KMS-11 (cell line): Measurements from ENCODE around the gene BRD2.
A peak's percentile ranks its signal among the peaks of the same experiment; 100 is the strongest.

Source experiments
- H2AFZ ChIP-seq: fragments of 200-600 bp; sonication (generic); 2 replicates; pipeline ENCODE4 v1.6.1; 2016; ENCODE audit warnings: antibody characterized with exemption, mixed run types, low read depth
- H3K27ac ChIP-seq: fragments of 200-600 bp; sonication (generic); 2 replicates; pipeline ENCODE4 v1.6.1; 2016; ENCODE audit warnings: mild to moderate bottlenecking, mixed run types
- H3K27me3 ChIP-seq: fragments of 200-600 bp; sonication (generic); 2 replicates; pipeline ENCODE4 v1.6.1; 2017; ENCODE audit warnings: mild to moderate bottlenecking, low read depth, mixed run types, moderate library complexity; ENCODE audit not compliant: insufficient read depth
- H3K36me3 ChIP-seq: fragments of 200-600 bp; sonication (generic); 2 replicates; pipeline ENCODE4 v1.6.1; 2017; ENCODE audit warnings: mild to moderate bottlenecking, mixed run types; ENCODE audit not compliant: insufficient read depth
- H3K4me1 ChIP-seq: fragments of 200-600 bp; sonication (generic); 2 replicates; pipeline ENCODE4 v1.6.1; 2016; ENCODE audit warnings: mild to moderate bottlenecking, low read depth, mixed run types; ENCODE audit not compliant: poor library complexity, severe bottlenecking
- H3K4me2 ChIP-seq: fragments of 200-600 bp; sonication (generic); 2 replicates; pipeline ENCODE4 v1.7.0; 2016; ENCODE audit warnings: mild to moderate bottlenecking, mixed run types
- H3K4me3 ChIP-seq: fragments of 200-600 bp; sonication (generic); IDR thresholded peaks from 2 replicates; pipeline ENCODE4 v1.6.1; 2017; ENCODE audit warnings: low read depth, low read length, mixed read lengths; ENCODE audit not compliant: insufficient read depth
- H3K79me2 ChIP-seq: fragments of 200-600 bp; sonication (generic); 2 replicates; pipeline ENCODE4 v1.6.1; 2016; ENCODE audit warnings: low read depth, mixed run types; ENCODE audit not compliant: insufficient read depth
- H3K9ac ChIP-seq: fragments of 200-600 bp; sonication (generic); 2 replicates; pipeline ENCODE4 v1.6.1; 2016; ENCODE audit warnings: mild to moderate bottlenecking, mixed run types
- H4K20me1 ChIP-seq: fragments of 200-600 bp; sonication (generic); 2 replicates; pipeline ENCODE4 v1.6.1; 2016; ENCODE audit warnings: mild to moderate bottlenecking, mixed run types; ENCODE audit not compliant: insufficient read depth
- CTCF ChIP-seq: fragments of 200-600 bp; sonication (generic); conservative IDR thresholded peaks from 2 replicates; pipeline ENCODE4 v1.6.1; 2017; ENCODE audit warnings: low read depth, mild to moderate bottlenecking, antibody characterized with exemption, low read length, moderate library complexity, mixed read lengths

BRD2 gene

GRCh38 chr6:32968093-32968866 lies at the start of gene BRD2:
BRD2 (plus strand) TSS chr6:32968594; CDS start chr6:32972899, 4,305 bp downstream.
- Histone ChIP-seq H3K4me2 (peak within 1 kb of the TSS; percentile 70), H3K4me1 (peaks cover 20% of the 10 kb centered on the region), H3K79me2 (peaks cover 43% of the 10 kb centered on the region), H3K36me3 (no peaks in the 10 kb centered on the region; the same call in 1 of the 2 replicates), H3K9ac (peak within 1 kb of the TSS; percentile 100), H3K27ac (peak within 1 kb of the TSS; percentile 100), H3K4me3 (no peak within 1 kb of the TSS), H3K27me3 (no peaks in the 10 kb centered on the region), H4K20me1 (peaks cover 7% of the 10 kb centered on the region), H2AFZ (peak within 1 kb of the TSS; percentile 47)
- TF ChIP-seq CTCF: no peak

GRCh38 chr6:32920715-32921114 lies 47.7 kb upstream of the BRD2 start:
- Histone ChIP-seq H3K4me1 (no peaks in the 10 kb centered on the region), H3K79me2 (no peaks in the 10 kb centered on the region), H2AFZ (no peak overlapping the region), H3K27ac (no peak overlapping the region), H3K27me3 (no peaks in the 10 kb centered on the region), H3K4me2 (no peak overlapping the region), H4K20me1 (no peaks in the 10 kb centered on the region), H3K36me3 (no peaks in the 10 kb centered on the region), H3K4me3 (no peak overlapping the region), H3K9ac (no peak overlapping the region)
- no peak for TF ChIP-seq CTCF

GRCh38 chr6:32922083-32922482 lies 46.3 kb upstream of the BRD2 start:
- H4K20me1 ChIP-seq: no peaks in the 10 kb centered on the region
- H3K4me2 ChIP-seq: no peak overlapping the region
- H3K36me3 ChIP-seq: no peaks in the 10 kb centered on the region
- H3K9ac ChIP-seq: no peak overlapping the region
- no peak overlapping the region for H3K4me3 ChIP-seq
- H3K27ac ChIP-seq: no peak overlapping the region
- no peaks in the 10 kb centered on the region for H3K79me2 ChIP-seq
- H3K4me1 ChIP-seq: no peaks in the 10 kb centered on the region
- no peak for TF ChIP-seq CTCF
- no peak overlapping the region for H2AFZ ChIP-seq
- H3K27me3 ChIP-seq: no peaks in the 10 kb centered on the region

- Histone ChIP-seq H3K9ac (no peak overlapping the region), H2AFZ (no peak overlapping the region), H3K36me3 (no peaks in the 10 kb centered on the region), H3K79me2 (no peaks in the 10 kb centered on the region), H3K27ac (no peak overlapping the region), H3K4me2 (no peak overlapping the region), H3K27me3 (no peaks in the 10 kb centered on the region), H4K20me1 (no peaks in the 10 kb centered on the region), H3K4me3 (no peak overlapping the region), H3K4me1 (peaks cover 3% of the 10 kb centered on the region)
- no peak for TF ChIP-seq CTCF
These were observed 37.2 kb upstream of the BRD2 start for GRCh38 chr6:32931211-32931610.
